Breast epithelium (tissue), 4 donors: ENCODE measurements around the gene PPM1M. TPM values are rescaled to one million over a fixed set of nuclear protein-coding genes. Genes with fewer than 3 reads are reported as not detected.
A peak's percentile ranks its signal among the peaks of the same experiment; 100 is the strongest.
"Not testable (repeated sequence)": the region's sequence is repeated elsewhere in the genome, so short reads cannot be mapped to it uniquely, and the experiment has no call there.

Experiments
- DNase-seq, 2 donors: peaks; one replicate each; pipeline ENCODE4 v3.0.0-alpha.2; 2019; ENCODE audit warnings: low spot score in 2 of 2
- H3K27ac ChIP-seq, 2 donors: fragments of 200-600 bp; sonication (generic) in 1 of 2; one replicate each; pipeline ENCODE4 v1.5.1; 2016 to 2019; ENCODE audit warnings: mild to moderate bottlenecking in 1 of 2
- H3K27me3 ChIP-seq, 2 donors: fragments of 200-600 bp; sonication (generic) in 1 of 2; one replicate each; pipeline versions ENCODE4 v1.5.1 to v1.6.0; 2017 to 2019; ENCODE audit warnings: control low read depth in 1 of 2, mild to moderate bottlenecking in 1 of 2
- H3K36me3 ChIP-seq: fragments of 200-600 bp; one replicate; pipeline ENCODE4 v1.5.1; 2019
- H3K4me1 ChIP-seq, 2 donors: fragments of 200-600 bp; sonication (generic); one replicate each; pipeline ENCODE4 v1.5.1; 2016 to 2019; ENCODE audit warnings: control low read depth in 1 of 2
- H3K4me3 ChIP-seq, 3 donors: fragments of 200-600 bp; sonication (generic); 1 replicate in 2 of 3; 2 replicates in 1 of 3; pipeline ENCODE4 v1.5.1; 2016 to 2019; ENCODE audit warnings: mild to moderate bottlenecking in 3 of 3, moderate library complexity in 2 of 3
- H3K9me3 ChIP-seq, 2 donors: fragments of 200-600 bp; sonication (generic) in 1 of 2; one replicate each; pipeline ENCODE4 v1.5.1; 2016 to 2019; ENCODE audit warnings: control low read depth in 1 of 2
- POLR2A ChIP-seq: fragments of 450-650 bp; IDR thresholded peaks from one replicate; pipeline ENCODE4 v1.6.1; 2016; ENCODE audit warnings: antibody characterized with exemption, mild to moderate bottlenecking, moderate library complexity
- POLR2AphosphoS5 ChIP-seq, 3 donors: sonication (generic); formaldehyde crosslinking; IDR thresholded peaks; one replicate each; pipeline ENCODE4 v1.6.1; 2017; ENCODE audit warnings: antibody characterized with exemption in 3 of 3
- intact Hi-C: fragments of 100-400 bp; cut with DNase I; formaldehyde crosslinking; loops from one replicate; pipeline ENCODE4 v1.15.1; 2023; ENCODE audit warnings: low total_unique reads
- total RNA-seq, 3 donors: library from RNA; depleted of rRNA; stranded (reverse); fragments of >200 nt; gene quantifications; one replicate each; pipeline ENCODE4 v1.1.0, GENCODE V29; 2016
- TF ChIP-seq, protein P1 (sequence below), 3 donors: fragments of 450-650 bp; IDR thresholded peaks; one replicate each; pipeline ENCODE4 v1.5.1; 2016 to 2017; ENCODE audit warnings: antibody characterized with exemption in 3 of 3, mild to moderate bottlenecking in 3 of 3, moderate library complexity in 3 of 3

The PPM1M gene
- total RNA-seq, 3 donors from 2014 or later = 15.4 to 31.2 (median 20.2) TPM

DNA sequence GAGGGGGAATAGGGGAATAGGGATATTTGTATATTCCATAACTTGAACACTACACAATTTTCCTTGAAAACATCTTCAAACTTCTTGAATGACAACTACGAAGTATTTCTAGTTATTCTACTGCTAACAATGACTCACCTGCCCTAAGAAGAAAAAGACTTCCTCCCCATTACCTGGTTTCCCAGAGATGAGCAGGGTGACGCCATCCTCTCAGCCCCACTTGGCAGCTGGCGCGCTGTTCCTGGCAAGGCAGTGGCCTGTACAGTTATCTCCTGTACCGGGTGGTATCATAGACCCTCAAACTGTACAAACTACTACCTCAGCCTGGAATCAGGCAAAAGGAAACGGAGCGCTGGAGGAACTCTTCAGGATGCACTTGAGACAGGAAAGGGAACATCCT is 22.5 kb downstream of the PPM1M start:
- DNase-seq = no peak
- no peak overlapping the region for H3K4me3 ChIP-seq
- H3K9me3 ChIP-seq = no peaks in the 10 kb centered on the region
- intact Hi-C loops = loop anchor here (1.0 kb wide), 1 partner anchor 46 kb away; no protein-coding TSS in a partner anchor
- H3K4me1 ChIP-seq = peaks cover 4 to 18% of the 10 kb centered on the region in 2 donors
- H3K27me3 ChIP-seq = no peaks in the 10 kb centered on the region
- H3K36me3 ChIP-seq = no peaks in the 10 kb centered on the region
- no peak for TF ChIP-seq POLR2A
- TF ChIP-seq, protein P1, sequence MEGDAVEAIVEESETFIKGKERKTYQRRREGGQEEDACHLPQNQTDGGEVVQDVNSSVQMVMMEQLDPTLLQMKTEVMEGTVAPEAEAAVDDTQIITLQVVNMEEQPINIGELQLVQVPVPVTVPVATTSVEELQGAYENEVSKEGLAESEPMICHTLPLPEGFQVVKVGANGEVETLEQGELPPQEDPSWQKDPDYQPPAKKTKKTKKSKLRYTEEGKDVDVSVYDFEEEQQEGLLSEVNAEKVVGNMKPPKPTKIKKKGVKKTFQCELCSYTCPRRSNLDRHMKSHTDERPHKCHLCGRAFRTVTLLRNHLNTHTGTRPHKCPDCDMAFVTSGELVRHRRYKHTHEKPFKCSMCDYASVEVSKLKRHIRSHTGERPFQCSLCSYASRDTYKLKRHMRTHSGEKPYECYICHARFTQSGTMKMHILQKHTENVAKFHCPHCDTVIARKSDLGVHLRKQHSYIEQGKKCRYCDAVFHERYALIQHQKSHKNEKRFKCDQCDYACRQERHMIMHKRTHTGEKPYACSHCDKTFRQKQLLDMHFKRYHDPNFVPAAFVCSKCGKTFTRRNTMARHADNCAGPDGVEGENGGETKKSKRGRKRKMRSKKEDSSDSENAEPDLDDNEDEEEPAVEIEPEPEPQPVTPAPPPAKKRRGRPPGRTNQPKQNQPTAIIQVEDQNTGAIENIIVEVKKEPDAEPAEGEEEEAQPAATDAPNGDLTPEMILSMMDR (IDR thresholded peaks at IDR 0.05) = no peak
- no peak for TF ChIP-seq POLR2AphosphoS5 (IDR thresholded peaks at IDR 0.05)
- H3K27ac ChIP-seq = peak overlapping the region; percentile 64 to 69

DNA sequence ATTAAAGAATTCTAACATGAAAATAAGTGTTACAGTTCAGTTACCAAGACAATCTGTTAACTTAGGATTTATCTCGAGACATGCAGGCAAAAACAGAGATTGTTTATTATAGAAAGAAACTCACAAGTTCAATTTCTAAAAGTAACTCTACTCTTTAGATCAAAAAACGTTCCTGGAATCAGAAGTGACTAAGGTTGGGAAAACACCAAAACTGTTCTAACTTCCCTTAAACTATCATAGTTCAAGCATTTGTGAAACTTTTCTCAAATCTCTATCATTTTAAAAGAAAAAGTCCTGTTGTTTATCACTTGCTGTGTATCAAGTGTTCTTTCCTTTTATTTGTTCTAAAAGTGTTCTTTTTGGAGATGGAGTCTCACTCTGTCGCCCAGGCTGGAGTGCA is 24.2 kb downstream of the PPM1M start:
- no peaks in the 10 kb centered on the region for H3K36me3 ChIP-seq

DNA sequence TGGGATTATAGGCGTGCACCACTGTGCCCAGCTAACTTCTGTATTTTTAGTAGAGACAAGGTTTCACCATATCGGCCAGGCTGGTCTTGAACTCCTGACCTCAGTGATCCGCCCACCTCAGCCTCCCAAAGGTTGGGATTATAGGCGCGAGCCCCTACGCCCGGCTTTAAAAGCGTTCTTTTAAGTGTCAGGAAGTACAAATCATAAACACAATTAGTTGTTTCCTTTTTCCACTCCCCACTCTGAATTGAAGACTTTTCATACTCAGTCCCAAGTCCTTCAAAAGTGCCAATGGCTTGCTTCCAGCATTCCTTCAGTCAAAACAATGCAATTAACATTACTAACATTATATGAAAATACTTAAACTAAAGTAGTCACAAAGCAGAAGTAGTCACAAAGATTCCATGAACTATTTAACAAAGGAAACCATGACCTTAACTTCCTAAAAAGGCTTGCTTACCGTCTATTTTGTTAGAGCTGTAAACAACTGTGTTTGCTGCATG is 24.7 kb downstream of the PPM1M start:
- Histone ChIP-seq H3K36me3 (no peaks in the 10 kb centered on the region), H3K9me3 (no peaks in the 10 kb centered on the region), H3K27ac (peak overlapping the region; percentile 62 to 70), H3K4me1 (peaks cover 4 to 18% of the 10 kb centered on the region in 2 donors), H3K4me3 (no peak overlapping the region), H3K27me3 (no peaks in the 10 kb centered on the region)
- no peak for TF ChIP-seq POLR2A
- no peak for TF ChIP-seq POLR2AphosphoS5 (IDR thresholded peaks at IDR 0.05)
- TF ChIP-seq, protein P1 (IDR thresholded peaks at IDR 0.05) = no peak
- intact Hi-C loops = no loop called here
- no peak for DNase-seq

More for the DNA sequence above, 24.2 kb downstream of the PPM1M start:
- Histone ChIP-seq H3K4me3 (no peak overlapping the region), H3K27me3 (no peaks in the 10 kb centered on the region), H3K27ac (peak overlapping the region; percentile 62 to 70), H3K9me3 (no peaks in the 10 kb centered on the region), H3K4me1 (peaks cover 4 to 18% of the 10 kb centered on the region in 2 donors)
- intact Hi-C loops = no loop called here
- no peak for TF ChIP-seq POLR2A
- no peak for TF ChIP-seq POLR2AphosphoS5 (IDR thresholded peaks at IDR 0.05)
- TF ChIP-seq, protein P1 (IDR thresholded peaks at IDR 0.05) = no peak
- DNase-seq = no peak

DNA sequence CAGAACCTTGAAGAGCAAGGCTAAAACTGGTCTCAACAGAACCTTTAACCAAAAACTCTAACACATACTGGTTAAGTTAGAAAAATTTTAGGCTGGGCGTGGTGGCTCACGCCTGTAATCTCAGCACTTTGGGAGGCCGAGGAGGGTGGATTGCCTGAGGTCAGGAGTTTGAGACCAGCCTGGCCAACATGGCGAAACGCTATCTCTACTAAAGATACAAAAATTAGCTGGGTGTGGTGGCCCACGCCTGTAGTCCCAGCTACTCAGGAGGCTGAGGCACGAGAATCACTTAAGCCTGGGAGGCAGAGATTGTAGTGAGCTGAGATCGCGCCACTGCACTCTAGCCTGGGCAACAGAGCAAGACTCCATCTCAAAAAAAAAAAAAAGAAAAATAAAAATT is 26.6 kb downstream of the PPM1M start:
- H3K36me3 ChIP-seq, intact Hi-C loops, H3K4me3 ChIP-seq, DNase-seq, H3K9me3 ChIP-seq, H3K27me3 ChIP-seq: not testable (repeated sequence)
- Histone ChIP-seq H3K27ac (peak overlapping the region in 1 of 2 donors; percentile 70), H3K4me1 (peaks cover 4 to 27% of the 10 kb centered on the region in 2 donors)

DNA sequence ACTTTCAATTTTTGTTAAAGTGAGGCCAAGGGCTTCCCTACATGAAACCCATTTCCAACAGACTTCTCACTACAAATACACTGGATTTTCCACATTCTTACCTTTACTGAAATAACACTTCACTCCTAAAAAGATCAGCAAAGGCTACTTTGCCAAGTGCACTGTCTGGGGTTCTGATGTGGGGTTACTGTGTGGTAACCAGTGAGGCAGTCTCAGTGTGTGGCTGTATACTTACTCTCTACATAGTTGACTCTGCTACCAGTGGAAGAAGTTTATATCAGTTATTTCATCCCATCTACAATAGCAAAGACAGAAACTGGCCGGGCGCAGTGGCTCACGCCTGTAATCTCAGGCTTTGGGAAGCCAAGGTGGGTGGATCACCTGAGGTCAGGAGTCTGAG is 27.3 kb downstream of the PPM1M start:
- Histone ChIP-seq H3K4me1 (peaks cover 4 to 27% of the 10 kb centered on the region in 2 donors), H3K9me3 (no peaks in the 10 kb centered on the region), H3K36me3 (no peaks in the 10 kb centered on the region), H3K27ac (peak overlapping the region in 1 of 2 donors; percentile 17), H3K27me3 (no peaks in the 10 kb centered on the region), H3K4me3 (no peak overlapping the region)
- DNase-seq = no peak
- TF ChIP-seq POLR2A = no peak
- TF ChIP-seq POLR2AphosphoS5 (IDR thresholded peaks at IDR 0.05) = no peak
- TF ChIP-seq, protein P1 (IDR thresholded peaks at IDR 0.05) = no peak
- intact Hi-C loops = no loop called here

DNA sequence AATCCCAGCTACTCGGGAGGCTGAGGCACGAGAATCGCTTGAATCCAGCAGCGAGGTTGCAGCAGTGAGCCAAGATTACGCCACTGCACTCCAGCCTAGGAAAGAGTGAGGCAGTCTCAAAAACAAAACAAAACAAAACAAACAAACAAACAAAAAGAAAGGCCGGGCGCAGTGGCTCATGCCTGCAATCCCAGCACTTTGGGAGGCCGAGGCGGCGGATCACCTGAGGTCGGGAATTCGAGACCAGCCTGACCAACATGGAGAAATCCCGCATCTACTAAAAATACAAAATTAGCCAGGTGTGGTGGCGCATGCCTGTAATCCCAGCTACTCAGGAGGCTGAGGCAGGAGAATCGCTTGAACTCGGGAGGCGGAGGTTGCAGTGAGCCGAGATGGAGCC is 29.2 kb downstream of the PPM1M start:
- H3K36me3 ChIP-seq, DNase-seq, H3K9me3 ChIP-seq, H3K27me3 ChIP-seq, intact Hi-C loops: not testable (repeated sequence)
- Histone ChIP-seq H3K4me1 (peaks cover 4 to 35% of the 10 kb centered on the region in 2 donors), H3K4me3 (peak overlapping the region in 1 of 3 donors; percentile 6), H3K27ac (peak overlapping the region in 1 of 2 donors; percentile 94)
